ENCODE results near the gene MSRB3.

The MSRB3 gene

DNA sequence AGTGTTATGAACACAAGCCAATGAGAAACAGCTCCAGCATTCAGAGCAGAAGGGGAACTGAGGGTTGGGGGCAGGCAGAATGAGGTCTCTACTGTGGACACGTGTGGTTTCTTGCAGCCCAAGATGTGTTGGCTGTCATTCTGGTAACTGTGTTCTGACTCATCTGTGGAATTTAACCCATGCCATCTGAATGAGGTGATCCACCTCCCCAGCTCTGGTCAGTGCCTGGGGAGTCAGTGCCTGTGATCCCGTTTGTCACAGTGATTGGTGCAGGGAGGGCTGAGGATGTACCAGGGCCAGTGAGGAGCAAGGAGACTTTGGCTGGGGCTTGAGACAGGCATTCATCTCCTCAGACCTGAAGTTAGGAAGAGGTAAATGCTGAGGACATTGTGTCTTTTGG, 216.8 kb downstream of the MSRB3 start:
- TF ChIP-seq CTCF (IDR thresholded peaks at IDR 0.05): no peak
- H3K9me3 ChIP-seq: no peaks in the 10 kb centered on the region
- H3K4me3 ChIP-seq (ENCODE audit: low read depth in 1 of 2, low read length in 1 of 2): no peak overlapping the region
- no peaks in the 10 kb centered on the region for H3K36me3 ChIP-seq
- no peak overlapping the region for H3K27ac ChIP-seq
- H3K4me1 ChIP-seq (ENCODE audit: control insufficient read depth in 1 of 2, insufficient read depth in 1 of 2, low read depth in 1 of 2, low read length in 1 of 2): peaks cover 49 to 70% of the 10 kb centered on the region in 2 experiments
- H3K27me3 ChIP-seq: no peaks in the 10 kb centered on the region

- H3K27me3 ChIP-seq: peaks cover 6% of the 10 kb centered on the region
- no peak for TF ChIP-seq CTCF (IDR thresholded peaks at IDR 0.05)
- no peaks in the 10 kb centered on the region for H3K36me3 ChIP-seq
- H3K4me3 ChIP-seq (ENCODE audit: low read depth in 1 of 2, low read length in 1 of 2): no peak overlapping the region
- H3K9me3 ChIP-seq: no peaks in the 10 kb centered on the region
- H3K4me1 ChIP-seq (ENCODE audit: control insufficient read depth in 1 of 2, insufficient read depth in 1 of 2, low read depth in 1 of 2, low read length in 1 of 2): peaks cover 49 to 70% of the 10 kb centered on the region in 2 experiments
- no peak overlapping the region for H3K27ac ChIP-seq
These were observed 218.1 kb downstream of the MSRB3 start for GRCh38 chr12:65496617-65497016.

DNA sequence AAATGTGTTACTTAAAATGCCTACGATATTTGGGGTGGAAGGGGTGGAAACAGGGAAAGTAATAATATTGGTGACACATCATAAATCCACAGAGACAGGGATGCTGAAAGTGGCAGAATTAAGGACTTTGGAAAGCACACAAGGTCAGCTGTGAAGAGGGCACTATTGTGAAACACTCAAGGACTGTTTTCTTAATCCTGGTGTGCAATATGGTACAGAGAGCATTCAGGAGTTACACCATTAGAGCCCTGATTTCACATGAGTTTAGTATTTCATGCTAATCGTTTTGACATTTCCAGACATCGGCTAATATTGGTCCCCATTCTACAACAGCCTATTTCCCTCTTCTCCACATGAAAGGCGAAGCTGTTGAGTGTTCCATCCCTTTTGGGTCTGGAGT, 219.2 kb downstream of the MSRB3 start:
- Histone ChIP-seq H3K36me3 (no peaks in the 10 kb centered on the region), H3K4me1 (ENCODE audit: control insufficient read depth in 1 of 2, insufficient read depth in 1 of 2, low read depth in 1 of 2, low read length in 1 of 2) (peaks cover 45 to 61% of the 10 kb centered on the region in 2 experiments), H3K9me3 (no peaks in the 10 kb centered on the region), H3K4me3 (ENCODE audit: low read depth in 1 of 2, low read length in 1 of 2) (no peak overlapping the region), H3K27ac (no peak overlapping the region), H3K27me3 (peaks cover 6% of the 10 kb centered on the region)
- no peak for TF ChIP-seq CTCF (IDR thresholded peaks at IDR 0.05)

DNA sequence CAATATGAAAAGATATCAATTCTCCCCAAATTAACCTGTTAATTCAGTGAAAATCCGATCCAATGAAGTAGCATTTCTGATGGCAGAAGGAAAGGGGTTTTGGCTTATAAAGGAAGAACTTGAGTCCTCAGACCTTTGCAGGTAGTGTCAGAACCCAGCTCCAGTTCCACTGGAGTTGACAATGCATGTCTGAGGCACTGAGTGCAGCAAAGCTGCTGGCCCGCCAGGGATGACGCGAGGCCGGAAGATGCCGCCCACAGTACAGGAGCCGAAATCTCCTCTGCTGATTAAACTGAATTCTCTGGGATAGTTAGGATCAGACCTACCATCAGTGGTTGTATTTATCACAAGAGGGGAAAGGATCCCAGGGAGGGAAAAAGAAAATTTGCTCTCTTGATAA, 220.7 kb downstream of the MSRB3 start:
- peaks cover 6% of the 10 kb centered on the region for H3K27me3 ChIP-seq
- H3K4me1 ChIP-seq (ENCODE audit: control insufficient read depth in 1 of 2, insufficient read depth in 1 of 2, low read depth in 1 of 2, low read length in 1 of 2): peaks cover 31 to 46% of the 10 kb centered on the region in 2 experiments
- H3K27ac ChIP-seq: no peak overlapping the region
- H3K4me3 ChIP-seq (ENCODE audit: low read depth in 1 of 2, low read length in 1 of 2): no peak overlapping the region
- no peaks in the 10 kb centered on the region for H3K9me3 ChIP-seq
- H3K36me3 ChIP-seq: no peaks in the 10 kb centered on the region
- TF ChIP-seq CTCF (IDR thresholded peaks at IDR 0.05): no peak

DNA sequence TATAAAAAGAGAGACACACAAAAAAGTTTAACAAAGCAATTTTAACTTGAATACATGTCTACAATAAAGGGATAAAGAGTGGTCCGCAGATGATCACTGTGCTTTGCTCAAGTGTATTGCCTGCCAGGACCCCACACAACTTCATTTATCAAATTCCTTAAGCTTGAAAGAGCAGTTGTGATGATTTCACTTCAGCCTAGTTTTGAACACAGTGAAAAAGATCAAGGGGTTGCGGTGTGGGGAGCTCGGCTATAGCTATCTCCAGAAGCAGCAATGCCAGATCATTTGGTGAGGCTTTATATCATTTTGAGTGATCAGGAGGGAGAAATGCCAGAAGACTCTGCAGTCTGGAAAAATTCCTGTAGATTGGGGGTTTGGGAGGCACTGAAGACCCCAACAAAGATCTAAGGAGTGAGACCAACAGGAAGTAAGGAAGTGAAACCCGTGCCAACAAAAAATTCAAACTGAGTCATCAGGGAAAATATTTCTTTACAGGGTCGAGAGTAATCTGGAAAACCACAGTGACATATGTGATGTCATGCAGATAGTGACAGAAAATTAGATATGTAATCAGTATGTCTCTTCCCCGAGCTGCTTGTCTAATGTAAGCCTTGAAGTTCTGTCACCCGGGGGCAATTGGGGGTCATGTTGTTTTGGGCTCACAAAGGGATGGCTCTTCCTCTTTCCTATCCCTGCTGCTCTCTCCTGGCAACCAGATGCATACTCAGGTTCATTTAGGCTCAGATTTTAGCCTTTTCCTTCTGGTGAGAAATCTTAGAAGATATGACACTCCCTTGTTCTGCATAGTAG, 221.8 kb downstream of the MSRB3 start:
- H3K9me3 ChIP-seq: no peaks in the 10 kb centered on the region
- H3K27ac ChIP-seq: no peak overlapping the region
- no peaks in the 10 kb centered on the region for H3K36me3 ChIP-seq
- H3K27me3 ChIP-seq: peaks cover 6% of the 10 kb centered on the region
- no peak overlapping the region for H3K4me3 ChIP-seq (ENCODE audit: low read depth in 1 of 2, low read length in 1 of 2)
- H3K4me1 ChIP-seq (ENCODE audit: control insufficient read depth in 1 of 2, insufficient read depth in 1 of 2, low read depth in 1 of 2, low read length in 1 of 2): peaks cover 23 to 35% of the 10 kb centered on the region in 2 experiments
- TF ChIP-seq CTCF (IDR thresholded peaks at IDR 0.05): no peak
